A673 (cell line): ENCODE measurements around the gene SF3A2. TPM values are rescaled to one million over a fixed set of nuclear protein-coding genes. Genes with fewer than 3 reads are reported as not detected.

ENCODE experiments used
- BruUV-seq: library from RNA; stranded (reverse); fragments of 400-500 nt; replicated peaks from 2 replicates; lab custom pipeline; 2021; lab: Mats Ljungman, UMichigan
- CTCF ChIA-PET: fragments of 300-600 bp; sonication (Branson Sonifier 250); formaldehyde crosslinking; loops from one replicate; lab custom pipeline; 2022; ENCODE audit warnings: antibody characterized with exemption; lab: Charles Lee
- POLR2A ChIA-PET: fragments of 300-600 bp; sonication (Branson Sonifier 250); formaldehyde crosslinking; loops from one replicate; lab custom pipeline; 2022; ENCODE audit warnings: antibody characterized with exemption; ENCODE audit not compliant: low non-redundant PET; lab: Charles Lee
- DNase-seq: peaks from one replicate; pipeline ENCODE4 v3.0.0-alpha.2; 2015; ENCODE audit warnings: low spot score
- H3K27ac ChIP-seq: fragments of 200-600 bp; sonication (generic); 2 replicates; pipeline ENCODE4 v1.5.1; 2016; ENCODE audit warnings: mixed run types, low read depth, mild to moderate bottlenecking, mixed read lengths, antibody characterized with exemption, low read length; ENCODE audit not compliant: poor library complexity, severe bottlenecking
- H3K27me3 ChIP-seq: fragments of 200-600 bp; sonication (generic); replicated peaks from 2 replicates; pipeline ENCODE4 v1.6.1; 2017; ENCODE audit warnings: mixed run types, low read depth, mild to moderate bottlenecking, mixed read lengths, antibody characterized with exemption, low read length; ENCODE audit not compliant: insufficient read depth, poor library complexity
- H3K36me3 ChIP-seq: fragments of 200-600 bp; sonication (generic); 2 replicates; pipeline ENCODE4 v1.6.1; 2016; ENCODE audit warnings: mixed run types, mild to moderate bottlenecking, mixed read lengths, antibody characterized with exemption, low read length; ENCODE audit not compliant: insufficient read depth, poor library complexity, severe bottlenecking
- H3K4me1 ChIP-seq: fragments of 200-600 bp; sonication (generic); 2 replicates; pipeline ENCODE4 v1.6.1; 2017; ENCODE audit warnings: mixed run types, mild to moderate bottlenecking, mixed read lengths, antibody characterized with exemption, low read length; ENCODE audit not compliant: insufficient read depth, poor library complexity, severe bottlenecking
- H3K4me3 ChIP-seq: fragments of 200-600 bp; sonication (generic); 2 replicates; pipeline ENCODE4 v1.5.1; 2016; ENCODE audit warnings: low read depth, mixed run types, mild to moderate bottlenecking, mixed read lengths, low read length; ENCODE audit not compliant: poor library complexity, severe bottlenecking
- H3K9me3 ChIP-seq: fragments of 200-600 bp; sonication (generic); 2 replicates; pipeline ENCODE4 v1.6.1; 2016; ENCODE audit warnings: mixed run types, low read depth, mild to moderate bottlenecking, mixed read lengths, antibody characterized with exemption, low read length; ENCODE audit not compliant: poor library complexity, severe bottlenecking
- CTCF ChIP-seq: fragments of 300-800, 200-600 bp; sonication (generic); conservative IDR thresholded peaks from 2 replicates; pipeline ENCODE4 v1.5.1; 2017; ENCODE audit warnings: low read depth, mild to moderate bottlenecking, antibody characterized with exemption, low read length, moderate library complexity, mixed read lengths
- EZH2 ChIP-seq: fragments of 200-600 bp; sonication (generic); IDR thresholded peaks from 2 replicates; pipeline ENCODE4 v1.6.1; 2017; ENCODE audit warnings: borderline replicate concordance, low read depth, mild to moderate bottlenecking, mixed read lengths, antibody characterized with exemption, low read length; ENCODE audit not compliant: poor library complexity, severe bottlenecking
- intact Hi-C: fragments of 100-400 bp; cut with micrococcal nuclease; formaldehyde crosslinking; loops from one replicate; pipeline ENCODE4 v1.10.0; 2022; ENCODE audit not compliant: unreplicated experiment
- total RNA-seq: library from RNA; stranded (reverse); gene quantifications from 2 replicates; pipeline ENCODE4 v1.2.3, GENCODE V29; 2021

The SF3A2 gene
- total RNA-seq, 1 experiment from 2014 or later = 187 TPM

- H3K9me3 ChIP-seq = no peaks in the 10 kb centered on the region
- peak overlapping the region; percentile 88 for H3K27ac ChIP-seq
- peak overlapping the region; percentile 96 for H3K4me3 ChIP-seq
- H3K27me3 ChIP-seq = no peaks in the 10 kb centered on the region
- CTCF ChIA-PET = interaction anchor here (0.6 to 0.7 kb wide), 2 partner anchors 23 to 25 kb away, joined by 3 to 4 read pairs; no protein-coding TSS in a partner anchor
- DNase-seq = no peak
- TF ChIP-seq EZH2 (no peak), CTCF (no peak)
- POLR2A ChIA-PET = interaction anchor here (0.6 to 0.7 kb wide), 5 partner anchors 56 to 252 kb away, joined by 3 to 12 read pairs (median 5); no protein-coding TSS in a partner anchor
- peaks cover 34% of the 10 kb centered on the region for H3K36me3 ChIP-seq
- H3K4me1 ChIP-seq = peaks cover 39% of the 10 kb centered on the region
- BruUV-seq = no TSS peak
- intact Hi-C loops = loop anchor here (5.0 kb wide), 1 partner anchor 398 kb away; no protein-coding TSS in a partner anchor
Measured at GRCh38 chr19:2239173-2239572, 2.5 kb downstream of the SF3A2 start.

GRCh38 chr19:2239771-2240770, 3.4 kb downstream of the SF3A2 start:
- DNase-seq = no peak
- Histone ChIP-seq H3K36me3 (peaks cover 39% of the 10 kb centered on the region), H3K4me3 (peak overlapping the region; percentile 96), H3K4me1 (peaks cover 37% of the 10 kb centered on the region), H3K9me3 (no peaks in the 10 kb centered on the region), H3K27ac (peak overlapping the region; percentile 88), H3K27me3 (no peaks in the 10 kb centered on the region)
- CTCF ChIA-PET = interaction anchor here (0.7 kb wide), 1 partner anchor 22 kb away, joined by 4 read pairs; no protein-coding TSS in a partner anchor
- no TSS peak for BruUV-seq
- TF ChIP-seq CTCF = no peak
- no peak for TF ChIP-seq EZH2
- intact Hi-C loops = loop anchor here (5.0 kb wide), 1 partner anchor 397 kb away; no protein-coding TSS in a partner anchor
- POLR2A ChIA-PET = interaction anchor here (0.6 to 0.7 kb wide), 3 partner anchors 55 to 87 kb away, joined by 3 to 12 read pairs (median 11); no protein-coding TSS in a partner anchor

- BruUV-seq = no TSS peak
- H3K4me3 ChIP-seq = peak overlapping the region; percentile 96
- no peak for DNase-seq
- H3K36me3 ChIP-seq = peaks cover 50% of the 10 kb centered on the region
- TF ChIP-seq CTCF = no peak
- TF ChIP-seq EZH2 = no peak
- H3K9me3 ChIP-seq = no peaks in the 10 kb centered on the region
- ChIA-PET POLR2A (no interaction called here), CTCF (no interaction called here)
- H3K27me3 ChIP-seq = no peaks in the 10 kb centered on the region
- intact Hi-C loops = no loop called here
- peak overlapping the region; percentile 88 for H3K27ac ChIP-seq
- H3K4me1 ChIP-seq = peaks cover 35% of the 10 kb centered on the region
Measured at GRCh38 chr19:2240881-2241760, 4.5 kb downstream of the SF3A2 start.
